Esophagus muscularis mucosa (tissue), 4 donors: ENCODE measurements around the gene MMP14.

Experiments used
- CTCF ChIP-seq, 3 experiments: fragments of 200-600 bp in 2 of 3; fragments of 450-650 bp in 1 of 3; sonication (generic) in 2 of 3; IDR thresholded peaks; one replicate each; pipeline ENCODE4 v1.5.1; 2017 to 2019; ENCODE audit warnings: antibody characterized with exemption in 3 of 3, mild to moderate bottlenecking in 2 of 3, moderate library complexity in 1 of 3
- EP300 ChIP-seq: sonication (generic); formaldehyde crosslinking; IDR thresholded peaks from one replicate; pipeline ENCODE4 v1.6.1; 2017; ENCODE audit warnings: antibody characterized with exemption
- POLR2A ChIP-seq: fragments of 450-650 bp; IDR thresholded peaks from one replicate; pipeline ENCODE4 v1.6.1; 2017; ENCODE audit warnings: antibody characterized with exemption, moderate library complexity, mild to moderate bottlenecking, low read depth
- POLR2AphosphoS5 ChIP-seq, 2 donors: sonication (generic); formaldehyde crosslinking; IDR thresholded peaks; one replicate each; pipeline ENCODE4 v1.6.1; 2017; ENCODE audit warnings: antibody characterized with exemption in 2 of 2

DNA sequence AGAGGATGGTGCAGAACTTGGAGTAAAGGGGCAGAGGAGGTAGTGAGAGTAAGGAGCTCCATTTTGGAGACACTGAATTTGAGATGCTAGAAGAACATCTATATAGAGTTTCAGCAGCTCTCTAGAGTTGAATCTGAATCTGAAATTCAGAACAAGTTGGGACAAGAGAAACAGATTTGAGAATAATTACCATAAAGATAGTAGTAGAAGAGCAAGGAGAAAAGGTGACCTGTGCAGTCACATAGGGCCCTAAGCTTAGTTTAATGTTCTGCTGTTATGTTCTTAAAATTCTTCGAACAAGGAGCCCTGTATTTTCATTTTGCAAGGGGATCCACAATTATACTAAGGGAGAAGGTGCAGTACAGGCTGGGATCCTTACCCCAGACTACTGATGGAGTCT lies 54.0 kb downstream of the MMP14 start:
- TF ChIP-seq POLR2A (no peak), CTCF (IDR thresholded peaks at IDR 0.05) (no peak), POLR2AphosphoS5 (IDR thresholded peaks at IDR 0.05) (no peak), EP300 (no peak)
